Astrocyte (in vitro differentiated cells and primary cell): Measurements from ENCODE around the gene ATXN2.

Experiments
- CTCF ChIP-seq: IDR thresholded peaks from 2 replicates; pipeline ENCODE4 v1.5.1; 2011; ENCODE audit warnings: low read depth, mild to moderate bottlenecking, inconsistent platforms, low read length, moderate library complexity; ENCODE audit not compliant: insufficient read depth
- EZH2 ChIP-seq: IDR thresholded peaks from 2 replicates; pipeline ENCODE4 v1.6.1; 2012; ENCODE audit warnings: mild to moderate bottlenecking, low read length, inconsistent platforms; ENCODE audit not compliant: insufficient read depth

DNA sequence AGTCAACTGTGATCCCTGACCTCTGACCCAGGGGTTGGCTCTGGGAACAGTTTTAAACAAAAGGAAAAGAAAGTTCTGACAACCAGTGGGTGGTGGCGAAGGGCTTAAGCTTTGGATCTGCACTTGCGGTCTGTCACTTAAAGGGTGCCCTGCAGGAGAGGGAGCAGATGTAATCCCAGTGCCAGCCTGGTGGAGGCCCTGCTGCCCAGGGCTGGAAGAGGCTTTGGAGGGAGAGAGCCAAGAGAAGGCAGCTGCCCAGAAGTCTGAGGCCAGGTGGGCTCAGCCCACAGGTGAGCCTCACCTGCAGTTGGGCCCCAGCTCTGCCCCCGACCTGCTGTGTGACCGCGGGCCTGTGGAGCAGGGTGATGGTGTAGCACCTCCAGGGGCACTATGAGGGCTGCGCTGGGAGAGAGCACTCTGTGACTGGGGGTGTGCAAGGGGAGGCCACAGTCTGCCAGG, 174.3 kb downstream of the ATXN2 start:
- TF ChIP-seq CTCF (no peak), EZH2 (no peak)
